ENCODE data around the gene PDCD5.
"Not testable (repeated sequence)": the region's sequence is repeated elsewhere in the genome, so short reads cannot be mapped to it uniquely, and the experiment has no call there.

Gene PDCD5

GRCh38 chr19:32580901-32581704 lies at the start of gene PDCD5:
PDCD5 (plus strand) TSS chr19:32581190; CDS start chr19:32581262, 72 bp downstream.
- DNase-seq = peak; percentile 91
- in situ Hi-C loops (cut with HindIII; ENCODE audit: low pct_ligation_motif_present, low pct_unique_long_range_greater_than_20kb, low sequenced_read_pairs) = no loop called here

DNA sequence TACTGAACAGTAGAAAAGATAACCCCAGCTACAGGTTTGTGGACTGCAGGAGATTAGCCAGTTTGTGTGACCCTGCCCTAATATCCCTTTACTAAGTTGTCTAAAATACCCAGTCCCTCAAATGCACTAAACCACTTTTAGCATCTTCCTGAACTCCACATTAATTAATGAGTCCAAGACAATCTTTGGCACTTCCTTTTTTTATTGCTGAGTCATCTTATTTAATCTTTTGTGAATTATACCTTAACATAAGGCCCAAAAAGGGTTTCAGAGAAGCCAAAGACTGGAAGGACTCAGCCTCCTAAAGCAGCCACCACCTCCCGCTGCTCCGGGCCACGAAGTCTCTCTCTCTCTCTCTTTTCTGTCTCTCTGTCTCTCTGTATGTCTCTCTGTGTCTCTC lies 48.8 kb upstream of the PDCD5 start:
- DNase-seq = no peak
- in situ Hi-C loops (cut with HindIII; ENCODE audit: low pct_ligation_motif_present, low pct_unique_long_range_greater_than_20kb, low sequenced_read_pairs) = no loop called here

GRCh38 chr19:32537580-32537979 lies 43.4 kb upstream of the PDCD5 start:
- in situ Hi-C loops (cut with HindIII; ENCODE audit: low pct_ligation_motif_present, low pct_unique_long_range_greater_than_20kb, low sequenced_read_pairs) = no loop called here
- DNase-seq = no peak

DNA sequence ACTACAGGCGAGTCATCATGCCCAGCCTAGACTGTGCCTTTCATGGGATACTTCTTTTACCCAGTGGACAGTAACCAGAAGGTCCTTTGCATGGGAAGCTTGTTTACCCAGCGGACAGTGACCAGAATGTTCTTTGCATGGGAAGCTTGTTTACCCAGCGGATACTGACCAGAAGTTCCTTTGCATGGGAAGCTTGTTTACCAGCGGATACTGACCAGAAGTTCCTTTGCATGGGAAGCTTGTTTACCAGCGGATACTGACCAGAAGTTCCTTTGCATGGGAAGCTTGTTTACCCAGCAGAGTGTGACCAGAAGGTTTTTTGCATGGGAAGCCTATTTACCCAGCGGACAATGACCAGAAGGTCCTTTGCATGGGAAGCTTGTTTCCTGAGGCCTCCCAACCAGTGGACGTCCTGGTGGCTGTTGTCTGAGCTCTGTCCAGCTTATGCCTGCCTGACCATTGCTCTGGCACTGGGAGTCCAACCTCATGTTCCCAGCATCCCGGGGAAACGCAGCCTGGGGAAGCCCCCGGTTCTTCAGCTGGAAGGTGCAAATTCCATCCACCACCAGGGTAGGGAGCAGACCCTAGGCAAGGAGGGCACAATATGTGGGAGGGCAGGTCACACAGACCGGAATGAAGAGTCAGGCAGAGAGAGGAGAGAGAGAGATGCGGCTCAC lies 41.6 kb upstream of the PDCD5 start:
- DNase-seq = no peak
- in situ Hi-C loops (cut with HindIII; ENCODE audit: low pct_ligation_motif_present, low pct_unique_long_range_greater_than_20kb, low sequenced_read_pairs) = no loop called here

GRCh38 chr19:32540621-32541020 lies 40.4 kb upstream of the PDCD5 start:
- no peak for DNase-seq
- in situ Hi-C loops (cut with HindIII; ENCODE audit: low pct_ligation_motif_present, low pct_unique_long_range_greater_than_20kb, low sequenced_read_pairs) = no loop called here

DNA sequence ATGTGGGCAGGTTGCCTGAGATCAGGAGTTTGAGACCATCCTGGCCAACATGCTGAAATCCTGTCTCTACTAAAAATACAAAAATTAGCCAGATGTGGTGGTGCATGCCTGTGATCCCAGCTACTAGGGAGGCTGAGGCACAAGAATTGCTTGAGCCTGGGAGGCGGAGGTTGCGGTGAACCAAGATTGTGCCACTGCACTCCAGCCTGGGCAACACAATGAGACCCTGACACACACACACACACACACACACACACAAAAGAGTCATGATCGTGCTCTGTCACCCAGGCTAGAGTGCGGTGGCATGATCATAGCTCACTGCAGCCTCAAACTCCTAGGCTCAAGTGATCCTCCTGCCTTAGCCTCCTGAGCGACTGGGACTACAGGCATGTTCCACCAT lies 39.6 kb upstream of the PDCD5 start:
- DNase-seq; in situ Hi-C loops (cut with HindIII; ENCODE audit: low pct_ligation_motif_present, low pct_unique_long_range_greater_than_20kb, low sequenced_read_pairs): not testable (repeated sequence)

DNA sequence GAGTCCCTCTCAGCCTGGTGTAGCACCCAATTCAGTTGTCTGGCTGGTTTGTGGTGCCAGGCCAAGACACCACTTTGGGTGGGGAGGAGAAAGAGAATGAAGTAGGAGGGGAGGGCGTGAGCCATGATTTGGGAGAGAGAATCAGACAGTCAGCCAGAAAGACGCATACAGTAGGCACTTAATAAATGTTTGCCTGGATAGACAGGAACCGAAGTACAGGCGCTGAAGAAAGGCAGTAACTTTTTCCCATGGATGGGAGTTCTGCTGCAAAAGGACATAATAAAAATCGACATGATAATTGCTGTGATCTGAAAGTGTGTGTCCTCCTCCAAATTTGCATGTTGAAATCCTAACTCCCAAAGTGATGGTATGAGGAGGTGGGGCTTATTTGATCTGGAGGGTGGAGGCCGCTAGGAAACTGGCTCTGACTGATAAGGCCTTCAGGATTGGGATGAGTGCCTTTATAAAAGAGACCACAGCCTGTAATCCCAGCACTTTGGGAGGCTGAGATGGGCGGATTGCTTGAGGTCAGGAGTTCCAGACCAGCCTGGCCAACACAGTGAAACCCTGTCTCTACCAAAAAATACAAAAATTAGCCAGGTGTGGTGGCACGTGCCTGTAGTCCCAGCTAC lies 38.4 kb upstream of the PDCD5 start:
- no peak for DNase-seq
- in situ Hi-C loops (cut with HindIII; ENCODE audit: low pct_ligation_motif_present, low pct_unique_long_range_greater_than_20kb, low sequenced_read_pairs) = no loop called here

GRCh38 chr19:32543115-32543900 lies 37.7 kb upstream of the PDCD5 start:
- DNase-seq = no peak
- in situ Hi-C loops (cut with HindIII; ENCODE audit: low pct_ligation_motif_present, low pct_unique_long_range_greater_than_20kb, low sequenced_read_pairs) = no loop called here

GRCh38 chr19:32544917-32545316 lies 36.1 kb upstream of the PDCD5 start:
- no peak for DNase-seq
- in situ Hi-C loops (cut with HindIII; ENCODE audit: low pct_ligation_motif_present, low pct_unique_long_range_greater_than_20kb, low sequenced_read_pairs) = no loop called here

GRCh38 chr19:32550666-32551065 lies 30.3 kb upstream of the PDCD5 start:
- DNase-seq = no peak
- in situ Hi-C loops (cut with HindIII; ENCODE audit: low pct_ligation_motif_present, low pct_unique_long_range_greater_than_20kb, low sequenced_read_pairs) = no loop called here

GRCh38 chr19:32555786-32556185 lies 25.2 kb upstream of the PDCD5 start:
- in situ Hi-C loops (cut with HindIII; ENCODE audit: low pct_ligation_motif_present, low pct_unique_long_range_greater_than_20kb, low sequenced_read_pairs) = no loop called here
- no peak for DNase-seq

DNA sequence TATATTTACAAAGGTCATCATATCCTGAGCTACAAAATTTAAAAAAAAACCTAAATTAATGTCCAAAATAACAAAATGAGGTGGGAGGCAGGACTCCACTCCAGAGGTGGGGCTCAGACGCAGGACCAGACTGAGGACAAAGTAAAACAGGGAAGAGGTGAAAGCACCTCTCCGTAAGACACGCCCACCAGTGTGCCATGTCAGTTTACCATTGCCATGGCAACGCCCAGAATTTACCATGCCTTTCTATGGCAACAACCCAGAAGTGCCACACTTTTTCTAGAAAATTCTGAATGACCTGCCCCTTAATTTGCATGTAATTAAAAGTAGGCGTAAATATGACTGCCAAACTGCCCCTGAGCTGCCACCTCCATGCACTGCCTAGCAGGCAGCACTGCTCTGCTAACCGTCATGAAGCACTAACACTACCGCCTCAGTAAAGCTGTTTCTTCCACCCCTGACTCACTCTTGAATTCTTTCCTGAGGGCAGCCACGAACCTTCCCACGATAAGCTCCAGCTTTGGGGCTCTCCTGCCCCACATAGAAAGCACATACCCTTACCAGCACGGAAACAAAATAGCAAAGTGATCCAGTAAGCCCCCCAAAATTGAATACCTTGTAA lies 22.3 kb upstream of the PDCD5 start:
- in situ Hi-C loops (cut with HindIII; ENCODE audit: low pct_ligation_motif_present, low pct_unique_long_range_greater_than_20kb, low sequenced_read_pairs) = no loop called here
- no peak for DNase-seq

DNA sequence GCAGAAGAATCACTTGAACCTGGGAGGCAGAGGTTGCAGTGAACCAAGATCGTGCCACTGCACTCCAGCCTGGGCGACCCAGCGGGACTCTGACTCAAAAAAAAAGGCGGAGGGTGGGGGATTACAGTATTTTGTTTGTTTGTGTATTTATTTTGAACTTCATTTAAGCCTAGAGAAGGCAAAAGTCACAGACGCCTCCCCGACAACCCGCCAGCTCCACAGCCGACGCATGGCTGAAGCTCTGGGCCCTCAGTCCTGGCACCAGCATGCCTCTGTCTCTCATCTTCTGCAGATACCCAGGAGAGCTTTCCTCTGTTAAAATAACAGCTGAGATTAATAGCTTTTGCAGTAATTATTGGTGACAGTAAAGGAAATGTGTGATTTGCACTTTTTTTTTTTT lies 17.2 kb upstream of the PDCD5 start:
- in situ Hi-C loops (cut with HindIII; ENCODE audit: low pct_ligation_motif_present, low pct_unique_long_range_greater_than_20kb, low sequenced_read_pairs) = no loop called here
- DNase-seq = no peak

GRCh38 chr19:32566246-32566830 lies 14.7 kb upstream of the PDCD5 start:
- in situ Hi-C loops (cut with HindIII; ENCODE audit: low pct_ligation_motif_present, low pct_unique_long_range_greater_than_20kb, low sequenced_read_pairs) = no loop called here

DNA sequence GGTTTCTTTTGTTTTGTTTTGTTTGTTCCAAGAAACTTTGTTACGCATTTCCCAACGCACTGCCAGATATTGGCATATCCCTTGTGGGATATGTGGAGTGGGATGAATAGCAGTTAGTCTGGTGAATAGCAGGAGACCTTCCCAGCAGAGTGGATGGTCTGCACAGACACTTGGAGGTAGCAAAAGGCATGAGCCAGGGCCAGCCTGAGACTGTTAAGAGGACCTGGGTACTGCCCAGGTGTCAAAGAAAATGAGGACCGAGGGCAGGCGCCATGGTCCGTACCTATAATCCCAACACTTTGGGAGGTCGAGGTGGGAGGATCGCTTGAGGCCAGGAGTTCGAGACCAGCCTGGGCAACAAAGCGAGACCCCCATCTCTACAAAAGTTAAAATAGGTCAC lies 13.5 kb upstream of the PDCD5 start:
- DNase-seq = no peak
- in situ Hi-C loops (cut with HindIII; ENCODE audit: low pct_ligation_motif_present, low pct_unique_long_range_greater_than_20kb, low sequenced_read_pairs) = no loop called here

More at GRCh38 chr19:32566246-32566830, 14.7 kb upstream of the PDCD5 start:
- DNase-seq = no peak

- in situ Hi-C loops (cut with HindIII; ENCODE audit: low pct_ligation_motif_present, low pct_unique_long_range_greater_than_20kb, low sequenced_read_pairs) = no loop called here
These were observed 10.8 kb upstream of the PDCD5 start for GRCh38 chr19:32570081-32570785.

GRCh38 chr19:32571471-32572075 lies 9.4 kb upstream of the PDCD5 start:
- DNase-seq; in situ Hi-C loops (cut with HindIII; ENCODE audit: low pct_ligation_motif_present, low pct_unique_long_range_greater_than_20kb, low sequenced_read_pairs): not testable (repeated sequence)

More at GRCh38 chr19:32570081-32570785, 10.8 kb upstream of the PDCD5 start:
- peak; percentile 60 for DNase-seq
